Suprapubic skin (tissue), 4 donors: Measurements from ENCODE around the gene SLC6A1.

Source experiments
- EP300 ChIP-seq: sonication (generic); formaldehyde crosslinking; IDR thresholded peaks from one replicate; pipeline ENCODE4 v1.6.1; 2017; ENCODE audit warnings: antibody characterized with exemption
- POLR2AphosphoS5 ChIP-seq, 3 donors: sonication (generic); formaldehyde crosslinking; IDR thresholded peaks; one replicate each; pipeline ENCODE4 v1.6.1; 2017; ENCODE audit warnings: antibody characterized with exemption in 3 of 3
- TF ChIP-seq, protein P1 (sequence below), 2 donors: fragments of 200-600 bp in 1 of 2; fragments of 450-650 bp in 1 of 2; sonication (generic) in 1 of 2; IDR thresholded peaks; one replicate each; pipeline ENCODE4 v1.5.1; 2016 to 2019; ENCODE audit warnings: antibody characterized with exemption in 2 of 2, mild to moderate bottlenecking in 1 of 2, moderate library complexity in 1 of 2

DNA sequence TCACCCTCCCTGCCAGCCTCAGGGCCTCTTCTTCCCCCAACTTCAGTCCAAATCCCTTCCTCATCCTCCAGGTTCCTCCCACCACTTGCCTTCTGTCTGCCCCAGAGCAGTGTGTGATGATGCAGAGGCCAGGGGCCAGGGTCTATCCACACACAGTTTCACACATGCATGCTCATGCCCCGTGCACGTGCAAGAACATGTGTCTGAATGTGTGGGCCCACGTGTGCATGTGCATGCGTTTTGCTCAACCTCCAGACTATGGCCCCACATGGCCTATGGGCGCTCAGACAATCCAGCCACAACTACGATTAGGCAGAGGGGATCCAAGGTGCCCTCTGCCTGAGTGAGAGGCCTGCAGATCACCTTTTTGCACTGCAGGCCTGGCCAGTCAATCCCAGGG, 32.3 kb upstream of the SLC6A1 start:
- TF ChIP-seq, protein P1, sequence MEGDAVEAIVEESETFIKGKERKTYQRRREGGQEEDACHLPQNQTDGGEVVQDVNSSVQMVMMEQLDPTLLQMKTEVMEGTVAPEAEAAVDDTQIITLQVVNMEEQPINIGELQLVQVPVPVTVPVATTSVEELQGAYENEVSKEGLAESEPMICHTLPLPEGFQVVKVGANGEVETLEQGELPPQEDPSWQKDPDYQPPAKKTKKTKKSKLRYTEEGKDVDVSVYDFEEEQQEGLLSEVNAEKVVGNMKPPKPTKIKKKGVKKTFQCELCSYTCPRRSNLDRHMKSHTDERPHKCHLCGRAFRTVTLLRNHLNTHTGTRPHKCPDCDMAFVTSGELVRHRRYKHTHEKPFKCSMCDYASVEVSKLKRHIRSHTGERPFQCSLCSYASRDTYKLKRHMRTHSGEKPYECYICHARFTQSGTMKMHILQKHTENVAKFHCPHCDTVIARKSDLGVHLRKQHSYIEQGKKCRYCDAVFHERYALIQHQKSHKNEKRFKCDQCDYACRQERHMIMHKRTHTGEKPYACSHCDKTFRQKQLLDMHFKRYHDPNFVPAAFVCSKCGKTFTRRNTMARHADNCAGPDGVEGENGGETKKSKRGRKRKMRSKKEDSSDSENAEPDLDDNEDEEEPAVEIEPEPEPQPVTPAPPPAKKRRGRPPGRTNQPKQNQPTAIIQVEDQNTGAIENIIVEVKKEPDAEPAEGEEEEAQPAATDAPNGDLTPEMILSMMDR (IDR thresholded peaks at IDR 0.05): no peak
- TF ChIP-seq EP300: no peak
- no peak for TF ChIP-seq POLR2AphosphoS5 (IDR thresholded peaks at IDR 0.05)
